ENCODE data around the gene SLC25A29.

Gene SLC25A29

GRCh38 chr14:100279133-100279532, 27.1 kb downstream of the SLC25A29 start:
- no peak for DNase-seq

GRCh38 chr14:100278702-100279101, 27.5 kb downstream of the SLC25A29 start:
- peak in 1 of 2 donors; percentile 26 for DNase-seq

GRCh38 chr14:100275214-100275613, 31.0 kb downstream of the SLC25A29 start:
- no peak for DNase-seq

GRCh38 chr14:100274250-100274649, 32.0 kb downstream of the SLC25A29 start:
- no peak for DNase-seq

DNA sequence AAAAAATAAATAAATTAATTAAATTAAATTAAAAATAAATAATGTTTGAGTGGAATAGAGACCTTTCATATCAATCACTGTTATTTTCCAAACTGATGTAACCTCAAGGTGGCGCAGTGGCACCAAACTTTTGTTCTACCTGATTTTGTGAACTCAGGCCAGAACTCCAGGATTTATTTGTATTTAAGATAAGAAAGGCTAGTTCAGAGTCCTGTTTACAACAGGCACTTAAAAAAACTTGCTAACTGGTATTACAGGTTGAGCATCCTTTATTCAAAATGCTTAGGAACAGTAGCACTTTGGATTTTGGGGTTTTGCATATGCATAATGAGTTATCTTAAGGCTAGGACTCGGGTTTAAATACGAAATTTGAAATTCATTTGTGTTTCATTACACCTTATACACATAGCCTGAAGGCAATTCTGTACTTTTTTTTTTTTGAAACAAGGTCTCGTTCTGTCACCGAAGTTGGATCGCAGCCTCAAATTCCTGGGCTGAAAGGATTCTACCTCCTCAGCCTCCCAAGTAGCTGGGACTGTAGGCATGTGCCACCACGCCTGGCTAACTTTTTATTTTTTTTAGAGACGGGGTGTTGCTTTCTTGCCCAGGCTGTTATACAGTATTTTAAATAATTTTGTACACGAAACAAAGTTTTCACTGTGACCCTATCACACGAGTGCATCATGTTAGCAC, 34.9 kb downstream of the SLC25A29 start:
- peak in 1 of 2 donors; percentile 48 for DNase-seq

GRCh38 chr14:100268591-100269207, 37.5 kb downstream of the SLC25A29 start:
- DNase-seq, result no peak

- no peak for DNase-seq
These were observed 38.3 kb downstream of the SLC25A29 start for GRCh38 chr14:100267990-100268389.

- DNase-seq, result no peak
These were observed 43.1 kb downstream of the SLC25A29 start for GRCh38 chr14:100263141-100263540.

- DNase-seq, result no peak
These were observed 43.7 kb downstream of the SLC25A29 start for GRCh38 chr14:100262545-100262944.

DNA sequence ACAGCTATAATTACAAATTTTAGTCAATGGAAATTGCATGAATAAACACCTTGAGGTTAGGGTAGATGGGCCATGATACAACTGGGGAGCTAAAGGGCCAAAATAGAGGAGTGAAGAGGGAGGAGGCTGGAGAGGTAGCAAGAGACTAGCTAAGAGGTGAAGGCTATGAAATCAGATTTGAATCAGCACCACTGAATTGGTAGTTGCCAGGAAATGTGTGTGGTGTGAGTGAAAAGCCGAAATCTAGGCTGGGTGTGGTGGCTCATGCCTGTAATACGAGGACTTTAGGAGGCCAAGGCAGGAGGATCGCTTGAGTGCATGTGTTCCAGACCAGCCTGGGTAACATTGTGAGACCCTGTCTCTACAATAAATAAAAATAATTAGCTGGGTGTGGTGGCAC, 44.6 kb downstream of the SLC25A29 start:
- no peak for DNase-seq

GRCh38 chr14:100256339-100256895, 49.8 kb downstream of the SLC25A29 start:
- DNase-seq, result no peak

GRCh38 chr14:100252684-100253083, 53.6 kb downstream of the SLC25A29 start:
- DNase-seq, result no peak

DNA sequence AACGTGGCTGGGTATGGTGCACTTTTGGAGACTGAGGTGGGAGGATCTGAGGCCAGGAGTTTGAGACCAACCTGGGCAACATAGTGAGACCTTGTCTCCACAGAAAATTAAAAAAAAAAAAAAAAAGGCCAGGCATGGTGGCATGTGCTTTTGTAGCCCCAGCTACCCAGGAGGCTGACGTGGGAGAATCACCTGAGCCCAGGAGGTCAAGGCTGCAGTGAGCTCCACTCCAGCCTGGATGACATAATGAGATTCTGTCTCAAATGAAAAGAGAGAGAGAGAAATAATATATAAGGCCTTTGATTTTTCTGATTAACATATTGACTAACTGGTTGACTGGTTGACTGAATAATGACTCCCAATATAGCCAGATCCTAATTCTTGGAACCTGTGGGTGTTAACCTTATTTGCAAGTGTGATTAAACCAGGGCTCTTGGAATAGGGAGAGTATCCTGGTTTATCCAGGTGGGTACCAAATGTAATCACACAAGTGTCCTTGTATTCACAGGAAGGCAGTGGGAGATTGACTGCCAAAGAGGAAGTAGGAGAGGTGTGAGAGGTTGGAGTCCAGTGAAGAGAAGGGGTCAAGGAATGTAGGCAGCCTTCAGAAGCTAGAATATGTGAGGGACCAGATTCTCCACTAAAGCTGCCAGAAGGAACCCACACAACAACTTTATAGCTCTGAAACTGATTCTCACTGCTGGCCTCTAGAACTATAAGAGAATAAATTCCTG, 55.3 kb downstream of the SLC25A29 start:
- DNase-seq, result no peak

- peak in 1 of 2 donors; percentile 75 for DNase-seq
These were observed 59.3 kb downstream of the SLC25A29 start for GRCh38 chr14:100246809-100247428.

DNA sequence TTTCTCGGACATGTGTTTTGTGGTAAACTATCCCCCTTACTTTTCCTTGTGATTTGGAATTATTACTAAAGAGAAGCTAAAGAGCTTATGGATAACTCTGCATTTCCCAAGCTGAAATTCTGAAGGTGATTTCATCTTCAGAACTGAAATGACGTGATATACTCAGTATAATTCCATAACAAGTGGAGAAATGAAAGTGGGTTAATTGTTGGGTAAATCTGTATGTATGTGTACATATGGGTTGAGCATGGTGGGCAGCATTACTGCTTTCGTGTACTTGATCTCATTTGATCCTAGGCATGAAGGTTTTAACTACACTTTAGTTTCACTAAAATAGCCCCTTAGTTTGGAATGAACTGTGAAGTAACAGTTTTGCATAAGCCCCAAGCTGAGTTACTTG, 63.2 kb downstream of the SLC25A29 start:
- DNase-seq, result no peak

DNA sequence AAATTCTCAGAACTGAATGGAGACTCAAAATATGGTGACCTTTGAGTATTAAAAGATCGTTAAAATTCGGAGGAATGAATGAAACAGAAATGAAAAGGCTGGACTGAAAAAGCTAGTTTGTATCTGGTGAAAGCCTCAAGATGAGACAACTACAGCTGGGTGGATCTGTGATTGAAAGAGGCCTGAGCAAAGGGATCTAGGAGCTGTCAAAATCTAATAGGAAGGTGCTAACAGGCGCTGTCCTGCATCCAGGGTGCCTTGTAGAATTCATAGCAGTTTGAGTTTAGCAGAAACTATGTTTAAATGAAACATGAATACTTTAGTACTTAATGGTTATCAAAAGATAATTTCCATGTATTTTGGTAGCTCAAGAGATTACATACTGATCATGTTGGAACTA, 65.0 kb downstream of the SLC25A29 start:
- no peak for DNase-seq
